22Rv1 (cell line): Measurements from ENCODE around the gene BRD9.
"Not testable (repeated sequence)": the region's sequence is repeated elsewhere in the genome, so short reads cannot be mapped to it uniquely, and the experiment has no call there.

ENCODE experiments used
- CTCF ChIP-seq: fragments of 450-650 bp; IDR thresholded peaks from 2 replicates; pipeline ENCODE4 v1.5.1; 2017; ENCODE audit warnings: mild to moderate bottlenecking
- ZFX ChIP-seq: fragments of 450-650 bp; IDR thresholded peaks from 2 replicates; pipeline ENCODE4 v1.6.1; 2017; ENCODE audit warnings: antibody characterized with exemption, borderline replicate concordance

DNA sequence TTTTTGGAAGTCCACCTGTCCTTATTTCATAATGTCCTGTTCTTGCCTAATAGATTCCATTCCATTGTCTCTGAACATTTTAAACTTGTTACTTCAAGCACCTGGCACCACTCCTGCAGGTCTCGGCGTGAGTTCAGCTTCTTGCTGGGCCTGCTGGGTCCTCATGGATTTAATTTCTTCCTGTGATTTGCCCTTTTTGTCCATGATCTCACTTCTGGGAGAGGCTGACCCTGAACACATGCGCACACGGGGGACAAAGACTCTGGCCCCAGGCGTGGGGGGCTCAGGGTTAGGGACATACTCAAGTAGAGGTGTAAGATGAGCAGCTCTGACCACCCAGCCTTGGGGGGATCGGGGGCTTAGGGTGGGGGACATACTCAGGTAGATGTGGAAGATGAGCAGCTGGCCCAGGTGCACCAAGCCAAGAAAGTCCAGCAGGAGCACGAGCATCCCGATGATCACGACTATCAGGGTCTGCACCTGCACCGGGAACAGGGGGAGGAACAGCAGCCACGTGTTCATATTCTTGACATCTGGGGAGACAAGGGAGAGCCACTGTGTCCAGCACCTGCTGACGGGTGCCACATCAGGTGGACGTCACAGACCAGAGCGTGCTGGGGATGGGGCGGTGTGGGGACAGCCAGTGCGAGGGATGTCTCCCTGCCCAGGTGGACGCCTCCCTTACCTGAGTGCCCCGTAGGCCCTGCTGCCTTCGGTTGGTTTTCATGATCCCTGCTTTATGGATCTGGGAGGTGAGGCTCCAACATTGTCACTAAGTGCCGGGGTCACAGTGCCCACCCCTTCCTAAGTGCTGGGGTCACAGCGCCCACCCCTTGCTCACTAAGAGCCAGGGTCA lies 52.3 kb downstream of the BRD9 start:
- not testable (repeated sequence) for TF ChIP-seq CTCF, ZFX
